ENCODE measurements around the gene TBCA.

The TBCA gene

GRCh38 chr5:77795846-77796245 is 19.7 kb upstream of the TBCA start:
- no peak for TF ChIP-seq CTCF (IDR thresholded peaks at IDR 0.05)

GRCh38 chr5:77795268-77795667 is 19.1 kb upstream of the TBCA start:
- TF ChIP-seq CTCF (IDR thresholded peaks at IDR 0.05): no peak

GRCh38 chr5:77791926-77792325 is 15.8 kb upstream of the TBCA start:
- TF ChIP-seq CTCF (IDR thresholded peaks at IDR 0.05): no peak

- no peak for TF ChIP-seq CTCF (IDR thresholded peaks at IDR 0.05)
Observed at GRCh38 chr5:77791356-77791755, 15.2 kb upstream of the TBCA start.

GRCh38 chr5:77785229-77785628 is 9.1 kb upstream of the TBCA start:
- TF ChIP-seq CTCF (IDR thresholded peaks at IDR 0.05): no peak

- no peak for TF ChIP-seq CTCF (IDR thresholded peaks at IDR 0.05)
Observed at GRCh38 chr5:77784735-77785134, 8.6 kb upstream of the TBCA start.

GRCh38 chr5:77781076-77781475 is 4.9 kb upstream of the TBCA start:
- TF ChIP-seq CTCF (IDR thresholded peaks at IDR 0.05): no peak

GRCh38 chr5:77778881-77779438 is 2.8 kb upstream of the TBCA start:
- no peak for TF ChIP-seq CTCF (IDR thresholded peaks at IDR 0.05)
